Measurements from ENCODE around the gene LCMT1. TPM values are rescaled to one million over a fixed set of nuclear protein-coding genes. Genes with fewer than 3 reads are reported as not detected.

The LCMT1 gene
- total RNA-seq, 4 donors from 2014 or later, result 26.8 to 42.6 (median 29.8) TPM

GRCh38 chr16:25084797-25085196 lies 26.7 kb upstream of the LCMT1 start:
- Histone ChIP-seq H3K4me1 (no peaks in the 10 kb centered on the region), H3K27ac (no peak overlapping the region), H3K4me3 (replicated peaks in 1 of 3) (no peak overlapping the region), H3K27me3 (no peaks in the 10 kb centered on the region), H3K9me3 (no peaks in the 10 kb centered on the region), H3K36me3 (no peaks in the 10 kb centered on the region)
- TF ChIP-seq CTCF (IDR thresholded peaks at IDR 0.05) (no peak), POLR2A (IDR thresholded peaks at IDR 0.05) (no peak)
- intact Hi-C loops (cut with DNase I), result no loop called here
- WGBS, 2 donors, result 70 to 71% methylated on average over 6 of the region's 6 CpGs
- DNase-seq, result no peak

GRCh38 chr16:25087761-25088160 lies 23.8 kb upstream of the LCMT1 start:
- no peak overlapping the region for H3K27ac ChIP-seq
- H3K4me1 ChIP-seq, result no peaks in the 10 kb centered on the region
- H3K4me3 ChIP-seq (replicated peaks in 1 of 3), result no peak overlapping the region
- WGBS, 2 donors, result 56 to 69% methylated on average over 5 of the region's 5 CpGs
- intact Hi-C loops (cut with DNase I), result no loop called here
- no peak for DNase-seq
- no peaks in the 10 kb centered on the region for H3K9me3 ChIP-seq
- no peaks in the 10 kb centered on the region for H3K27me3 ChIP-seq
- TF ChIP-seq POLR2A (IDR thresholded peaks at IDR 0.05) (no peak), CTCF (IDR thresholded peaks at IDR 0.05) (no peak)
- no peaks in the 10 kb centered on the region for H3K36me3 ChIP-seq

- WGBS, 2 donors, result 87 to 90% methylated on average over 5 of the region's 5 CpGs
- Histone ChIP-seq H3K4me3 (replicated peaks in 1 of 3) (no peak overlapping the region), H3K4me1 (no peaks in the 10 kb centered on the region), H3K36me3 (no peaks in the 10 kb centered on the region), H3K9me3 (no peaks in the 10 kb centered on the region), H3K27me3 (no peaks in the 10 kb centered on the region), H3K27ac (no peak overlapping the region)
- DNase-seq, result no peak
- intact Hi-C loops (cut with DNase I), result no loop called here
- TF ChIP-seq CTCF (IDR thresholded peaks at IDR 0.05) (no peak), POLR2A (IDR thresholded peaks at IDR 0.05) (no peak)
These were observed 22.2 kb upstream of the LCMT1 start for GRCh38 chr16:25089351-25089750.

- no peak for DNase-seq
- WGBS, 2 donors, result 73 to 90% methylated on average over 10 of the region's 10 CpGs
- Histone ChIP-seq H3K4me3 (replicated peaks in 1 of 3) (no peak overlapping the region), H3K27me3 (no peaks in the 10 kb centered on the region), H3K36me3 (no peaks in the 10 kb centered on the region), H3K9me3 (no peaks in the 10 kb centered on the region), H3K27ac (no peak overlapping the region), H3K4me1 (no peaks in the 10 kb centered on the region)
- TF ChIP-seq POLR2A (IDR thresholded peaks at IDR 0.05), result no peak
- intact Hi-C loops (cut with DNase I), result no loop called here
These were observed 19.1 kb upstream of the LCMT1 start for GRCh38 chr16:25092441-25092840.

- no peak for DNase-seq
- WGBS, 2 donors, result 89 to 90% methylated on average over 10 of the region's 10 CpGs
These were observed 18.1 kb upstream of the LCMT1 start for GRCh38 chr16:25093208-25094061.

More at GRCh38 chr16:25093208-25094061, 18.1 kb upstream of the LCMT1 start:
- no peak overlapping the region for H3K4me3 ChIP-seq (replicated peaks in 1 of 3)
- no peaks in the 10 kb centered on the region for H3K9me3 ChIP-seq
- no peaks in the 10 kb centered on the region for H3K4me1 ChIP-seq
- no peak overlapping the region for H3K27ac ChIP-seq
- no peak for TF ChIP-seq CTCF (IDR thresholded peaks at IDR 0.05)
- no peak for TF ChIP-seq POLR2A (IDR thresholded peaks at IDR 0.05)
- intact Hi-C loops (cut with DNase I), result no loop called here
- H3K36me3 ChIP-seq, result no peaks in the 10 kb centered on the region
- H3K27me3 ChIP-seq, result no peaks in the 10 kb centered on the region

Data from thyroid gland (tissue), 4 donors.